Colonic mucosa (tissue), 4 donors: ENCODE measurements around the gene AGO4. TPM values are rescaled to one million over a fixed set of nuclear protein-coding genes. Genes with fewer than 3 reads are reported as not detected.
"Not testable (repeated sequence)": the region's sequence is repeated elsewhere in the genome, so short reads cannot be mapped to it uniquely, and the experiment has no call there.

Experiments used
- DNase-seq: peaks from one replicate; pipeline ENCODE4 v3.0.0-alpha.2; 2020
- H3K27ac ChIP-seq: fragments of 200-600 bp; one replicate; pipeline ENCODE4 v1.8.0; 2021
- H3K27me3 ChIP-seq: fragments of 200-600 bp; one replicate; pipeline ENCODE4 v1.8.0; 2021
- H3K36me3 ChIP-seq: fragments of 200-600 bp; one replicate; pipeline ENCODE4 v1.8.0; 2021
- H3K4me1 ChIP-seq: fragments of 200-600 bp; one replicate; pipeline ENCODE4 v1.8.0; 2021; ENCODE audit warnings: mild to moderate bottlenecking
- H3K4me3 ChIP-seq: fragments of 200-600 bp; one replicate; pipeline ENCODE4 v1.8.0; 2021
- H3K9ac ChIP-seq, 2 donors: one replicate each; pipeline ENCODE4 v1.7.0; 2013; ENCODE audit warnings: control low read depth in 2 of 2, low read depth in 2 of 2, low read length in 2 of 2
- H3K9me3 ChIP-seq: fragments of 200-600 bp; one replicate; pipeline ENCODE4 v1.8.0; 2021
- intact Hi-C: fragments of 100-400 bp; cut with DNase I; formaldehyde crosslinking; loops from one replicate; pipeline ENCODE4 v1.14.1; 2022
- total RNA-seq, 2 donors: library from RNA; stranded (reverse); fragmentation: NEBNext Ultra II Directional in 1 of 2; extraction: Animal tissue kit (Norgen Biotek cat#: 25700) in 1 of 2; gene quantifications; one replicate each; pipeline ENCODE4 v1.2.1, GENCODE V29; 2021
- TF ChIP-seq, protein P1 (sequence below): fragments of 200-600 bp; IDR thresholded peaks from one replicate; pipeline ENCODE4 v1.8.0; 2022; ENCODE audit warnings: antibody characterized with exemption, mild to moderate bottlenecking
- donor health status: healthy.
- donor health status: DM: no; HTN: no; CAD: no.
- donor health status: DM: no; HTN: no; CAD: no.

The AGO4 gene
- total RNA-seq, 2 donors from 2014 or later: 7.4 to 17.5 TPM

DNA sequence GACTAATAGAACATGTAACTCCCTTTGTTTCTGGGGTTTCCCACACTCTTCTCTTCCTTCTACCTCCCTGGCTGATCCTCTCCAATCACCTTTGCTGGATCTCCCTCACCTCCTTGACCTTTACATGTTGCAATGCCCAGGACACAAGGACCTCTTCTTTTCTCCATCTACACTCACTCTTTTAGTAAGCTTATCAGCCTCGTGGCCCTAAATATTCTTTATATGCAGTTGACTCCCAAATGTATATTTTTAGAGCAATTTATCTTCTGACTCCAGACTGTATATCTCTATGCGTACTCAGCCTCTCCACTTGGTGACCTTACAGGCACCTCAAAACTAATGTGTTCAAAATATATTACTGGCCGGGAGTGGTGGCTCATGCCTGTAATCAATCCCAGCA is 19.7 kb upstream of the AGO4 start:
- Histone ChIP-seq H3K4me3 (no peak overlapping the region), H3K9ac (no peak overlapping the region), H3K27ac (no peak overlapping the region), H3K36me3 (no peaks in the 10 kb centered on the region), H3K27me3 (no peaks in the 10 kb centered on the region), H3K9me3 (no peaks in the 10 kb centered on the region), H3K4me1 (no peaks in the 10 kb centered on the region)
- intact Hi-C loops: no loop called here
- TF ChIP-seq, protein P1, sequence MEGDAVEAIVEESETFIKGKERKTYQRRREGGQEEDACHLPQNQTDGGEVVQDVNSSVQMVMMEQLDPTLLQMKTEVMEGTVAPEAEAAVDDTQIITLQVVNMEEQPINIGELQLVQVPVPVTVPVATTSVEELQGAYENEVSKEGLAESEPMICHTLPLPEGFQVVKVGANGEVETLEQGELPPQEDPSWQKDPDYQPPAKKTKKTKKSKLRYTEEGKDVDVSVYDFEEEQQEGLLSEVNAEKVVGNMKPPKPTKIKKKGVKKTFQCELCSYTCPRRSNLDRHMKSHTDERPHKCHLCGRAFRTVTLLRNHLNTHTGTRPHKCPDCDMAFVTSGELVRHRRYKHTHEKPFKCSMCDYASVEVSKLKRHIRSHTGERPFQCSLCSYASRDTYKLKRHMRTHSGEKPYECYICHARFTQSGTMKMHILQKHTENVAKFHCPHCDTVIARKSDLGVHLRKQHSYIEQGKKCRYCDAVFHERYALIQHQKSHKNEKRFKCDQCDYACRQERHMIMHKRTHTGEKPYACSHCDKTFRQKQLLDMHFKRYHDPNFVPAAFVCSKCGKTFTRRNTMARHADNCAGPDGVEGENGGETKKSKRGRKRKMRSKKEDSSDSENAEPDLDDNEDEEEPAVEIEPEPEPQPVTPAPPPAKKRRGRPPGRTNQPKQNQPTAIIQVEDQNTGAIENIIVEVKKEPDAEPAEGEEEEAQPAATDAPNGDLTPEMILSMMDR: no peak
- no peak for DNase-seq

DNA sequence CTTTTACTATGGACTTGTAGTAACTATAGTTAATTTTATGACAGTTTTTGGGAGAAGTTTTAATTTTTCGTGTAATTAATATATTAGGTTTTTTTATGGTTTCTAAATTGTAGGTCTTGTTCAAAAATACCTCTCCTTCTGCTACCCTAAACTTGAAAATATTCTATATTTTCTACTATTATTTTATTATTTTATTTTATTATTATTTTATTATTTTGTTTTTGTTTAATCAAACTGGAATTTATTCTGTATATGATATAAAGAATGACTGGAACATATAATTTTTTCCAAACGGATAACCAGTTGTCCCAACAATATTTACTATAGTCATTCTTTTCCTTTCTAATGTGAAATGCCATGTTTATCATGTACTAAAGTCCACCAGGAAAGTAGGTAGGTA is 17.1 kb upstream of the AGO4 start:
- DNase-seq: no peak
- Histone ChIP-seq H3K9ac (no peak overlapping the region), H3K36me3 (no peaks in the 10 kb centered on the region), H3K4me1 (no peaks in the 10 kb centered on the region), H3K27ac (no peak overlapping the region), H3K4me3 (no peak overlapping the region), H3K9me3 (no peaks in the 10 kb centered on the region), H3K27me3 (no peaks in the 10 kb centered on the region)
- TF ChIP-seq, protein P1: no peak
- intact Hi-C loops: no loop called here

DNA sequence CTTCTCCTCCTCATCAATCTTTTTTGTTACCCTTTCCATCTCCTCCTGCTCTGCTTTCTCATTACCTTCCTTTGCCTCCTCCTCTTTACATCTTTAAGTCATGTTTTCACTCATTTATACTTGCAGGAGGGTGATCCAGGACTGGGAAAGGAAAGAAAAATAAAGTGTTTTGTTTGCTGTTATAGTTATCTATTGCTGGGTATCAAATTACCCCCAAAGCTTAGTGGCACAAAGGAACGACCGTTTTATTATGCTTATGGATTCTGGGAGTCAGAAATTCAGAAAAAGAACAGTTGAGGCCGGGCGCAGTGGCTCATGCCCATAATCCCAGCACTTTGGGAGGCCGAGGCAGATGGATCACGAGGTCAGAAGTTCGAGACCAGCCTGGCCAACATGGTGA is 12.5 kb upstream of the AGO4 start:
- H3K4me1 ChIP-seq: no peaks in the 10 kb centered on the region
- TF ChIP-seq, protein P1: no peak
- H3K9ac ChIP-seq: no peak overlapping the region
- H3K4me3 ChIP-seq: no peak overlapping the region
- no peaks in the 10 kb centered on the region for H3K27me3 ChIP-seq
- H3K27ac ChIP-seq: no peak overlapping the region
- intact Hi-C loops: no loop called here
- no peaks in the 10 kb centered on the region for H3K36me3 ChIP-seq
- no peaks in the 10 kb centered on the region for H3K9me3 ChIP-seq
- no peak for DNase-seq

DNA sequence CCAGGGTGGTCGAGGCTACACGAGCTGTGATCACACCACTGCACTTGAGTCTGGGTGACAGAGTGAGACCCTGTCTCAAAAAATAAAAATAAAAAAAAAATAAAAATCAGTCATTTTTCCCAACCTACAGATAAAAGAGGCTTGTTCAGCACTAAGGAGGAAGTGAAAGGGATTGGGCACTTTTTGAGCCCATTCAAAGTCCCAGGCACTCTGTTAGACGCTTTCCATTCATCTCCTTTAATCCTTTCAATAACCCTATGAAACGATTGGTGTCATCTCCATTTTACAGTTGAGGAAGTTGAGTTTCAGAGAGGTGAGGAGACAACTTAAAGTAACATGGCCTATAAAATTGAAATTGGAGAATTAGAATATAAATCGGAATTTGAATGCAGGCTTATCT is 10.4 kb upstream of the AGO4 start:
- no peaks in the 10 kb centered on the region for H3K36me3 ChIP-seq
- no peak overlapping the region for H3K27ac ChIP-seq
- H3K4me1 ChIP-seq: no peaks in the 10 kb centered on the region
- intact Hi-C loops: no loop called here
- H3K9me3 ChIP-seq: no peaks in the 10 kb centered on the region
- no peak overlapping the region for H3K4me3 ChIP-seq
- no peaks in the 10 kb centered on the region for H3K27me3 ChIP-seq
- no peak for DNase-seq
- no peak overlapping the region for H3K9ac ChIP-seq
- TF ChIP-seq, protein P1: no peak

DNA sequence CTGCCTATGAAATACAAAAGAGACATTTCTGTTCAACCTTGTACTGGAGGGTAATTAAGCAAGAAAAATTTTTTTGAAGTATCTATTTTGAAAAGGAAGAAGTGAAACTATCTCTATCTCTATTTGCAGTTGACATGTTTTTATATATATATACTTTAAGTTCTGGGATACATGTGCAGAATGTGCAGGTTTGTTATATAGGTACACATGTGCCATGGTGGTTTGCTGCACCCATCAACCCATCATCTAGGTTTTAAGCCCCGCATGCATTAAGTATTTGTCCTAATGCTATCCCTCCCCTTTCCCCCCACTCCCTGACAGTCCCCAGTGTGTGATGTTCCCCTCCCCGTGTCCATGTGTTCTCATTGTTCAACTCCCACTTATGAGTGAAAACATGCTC is 9.8 kb upstream of the AGO4 start:
- H3K36me3 ChIP-seq, H3K27ac ChIP-seq, H3K27me3 ChIP-seq, H3K9me3 ChIP-seq, H3K4me1 ChIP-seq, intact Hi-C loops, H3K9ac ChIP-seq, DNase-seq, H3K4me3 ChIP-seq: not testable (repeated sequence)

DNA sequence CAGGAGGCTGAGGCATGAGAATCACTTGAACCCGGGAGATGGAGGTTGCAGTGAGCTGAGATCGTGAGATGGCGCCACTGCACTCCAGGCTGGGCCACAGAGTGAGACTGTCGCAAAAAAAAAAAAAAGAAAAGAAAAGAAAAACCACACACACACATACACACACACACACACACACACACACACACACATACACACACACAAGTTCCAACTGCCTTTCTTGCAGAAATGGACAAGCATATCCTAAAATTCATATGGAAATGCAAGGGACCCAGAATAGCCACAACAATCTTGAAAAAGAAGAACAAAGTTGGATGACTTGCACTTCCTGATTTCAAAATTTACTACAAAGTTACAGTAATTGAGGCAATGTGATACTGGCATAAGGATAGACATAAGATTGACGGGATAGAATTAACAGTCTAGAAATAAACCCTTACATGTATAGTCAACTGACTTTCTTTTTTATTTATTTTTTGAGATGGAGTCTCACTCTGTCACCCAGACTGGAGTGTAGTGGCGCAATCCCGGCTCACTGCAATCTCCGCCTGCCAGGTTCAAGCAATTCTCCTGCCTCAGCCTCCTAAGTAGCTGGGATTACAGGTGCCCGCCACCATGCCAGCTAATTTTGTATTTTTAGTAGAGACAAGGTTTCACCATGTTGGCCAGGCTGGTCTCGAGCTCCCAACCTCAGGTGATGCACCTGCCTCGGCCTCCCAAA is 7.5 kb upstream of the AGO4 start:
- H3K27ac ChIP-seq, DNase-seq, H3K36me3 ChIP-seq, H3K4me3 ChIP-seq, H3K4me1 ChIP-seq, intact Hi-C loops, H3K9me3 ChIP-seq, H3K9ac ChIP-seq, H3K27me3 ChIP-seq: not testable (repeated sequence)
